Lung microvascular endothelial cell (primary cell): ENCODE measurements around the gene UTP25. TPM values are rescaled to one million over a fixed set of nuclear protein-coding genes. Genes with fewer than 3 reads are reported as not detected.
A peak's percentile ranks its signal among the peaks of the same experiment; 100 is the strongest.

Experiments used
- DNase-seq, 2 donors: peaks; one replicate each; pipeline versions ENCODE4 v3.0.0 to v3.0.0-alpha.2; 2010; ENCODE audit warnings: low read depth in 2 of 2
- total RNA-seq: library from RNA; depleted of rRNA; stranded (reverse); fragments of >200 nt; gene quantifications from 2 replicates; pipeline ENCODE4 v1.2.1, GENCODE V29; 2014

Gene UTP25
- total RNA-seq, 1 donor from 2014 or later: 5.4 TPM

DNA sequence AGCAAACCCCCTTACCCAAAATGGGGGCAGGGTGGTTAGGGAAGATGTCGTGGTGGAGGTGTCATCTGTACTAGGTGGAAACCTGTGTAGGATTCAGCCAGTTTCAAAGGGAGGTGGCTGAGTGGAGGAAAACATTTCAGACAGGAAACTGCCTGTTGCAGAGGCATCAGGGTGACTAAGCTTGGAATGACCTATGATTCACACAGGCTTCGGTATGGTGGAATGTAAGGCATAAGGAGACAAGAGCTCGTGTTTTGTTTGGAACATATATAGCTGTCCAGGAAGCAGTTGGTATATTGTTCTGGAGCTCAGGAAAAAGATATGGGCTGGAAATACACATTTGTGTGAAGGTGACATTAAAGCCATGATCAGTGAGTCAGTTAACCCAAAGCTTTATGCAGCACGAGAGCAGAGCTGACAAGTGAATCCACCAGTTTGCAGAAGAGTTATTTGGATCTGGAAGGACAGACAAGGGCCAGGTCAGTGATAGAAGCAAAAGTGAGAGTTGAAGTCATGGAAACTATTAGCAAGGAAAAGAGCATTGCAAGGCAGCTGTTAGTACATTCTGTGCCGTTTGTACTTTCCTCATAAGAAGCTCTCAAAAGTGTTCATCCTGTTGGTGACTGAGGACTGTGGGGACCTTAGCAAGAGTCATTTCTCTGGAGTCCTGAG, 12.2 kb downstream of the UTP25 start:
- DNase-seq: peak; percentile 96 to 98

DNA sequence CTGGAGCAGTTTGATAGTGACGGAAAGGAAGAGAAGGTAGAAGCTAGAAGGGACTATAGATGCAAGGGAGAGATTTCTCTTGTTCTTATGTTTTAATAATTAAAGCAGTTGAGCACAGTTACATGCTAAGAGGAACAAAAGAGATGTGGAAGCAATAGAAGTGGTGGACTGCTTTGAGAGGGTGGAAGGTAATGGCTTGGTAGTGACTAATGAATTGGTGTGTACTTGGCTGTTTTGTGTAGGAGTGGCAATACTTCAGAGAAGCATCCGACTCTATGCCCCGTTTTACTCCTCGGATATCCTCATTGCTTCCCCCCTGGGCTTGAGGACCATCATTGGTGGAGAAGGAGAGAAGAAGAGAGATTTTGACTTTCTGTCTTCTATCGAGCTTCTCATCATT, 12.8 kb downstream of the UTP25 start:
- peak; percentile 6 to 28 for DNase-seq

DNA sequence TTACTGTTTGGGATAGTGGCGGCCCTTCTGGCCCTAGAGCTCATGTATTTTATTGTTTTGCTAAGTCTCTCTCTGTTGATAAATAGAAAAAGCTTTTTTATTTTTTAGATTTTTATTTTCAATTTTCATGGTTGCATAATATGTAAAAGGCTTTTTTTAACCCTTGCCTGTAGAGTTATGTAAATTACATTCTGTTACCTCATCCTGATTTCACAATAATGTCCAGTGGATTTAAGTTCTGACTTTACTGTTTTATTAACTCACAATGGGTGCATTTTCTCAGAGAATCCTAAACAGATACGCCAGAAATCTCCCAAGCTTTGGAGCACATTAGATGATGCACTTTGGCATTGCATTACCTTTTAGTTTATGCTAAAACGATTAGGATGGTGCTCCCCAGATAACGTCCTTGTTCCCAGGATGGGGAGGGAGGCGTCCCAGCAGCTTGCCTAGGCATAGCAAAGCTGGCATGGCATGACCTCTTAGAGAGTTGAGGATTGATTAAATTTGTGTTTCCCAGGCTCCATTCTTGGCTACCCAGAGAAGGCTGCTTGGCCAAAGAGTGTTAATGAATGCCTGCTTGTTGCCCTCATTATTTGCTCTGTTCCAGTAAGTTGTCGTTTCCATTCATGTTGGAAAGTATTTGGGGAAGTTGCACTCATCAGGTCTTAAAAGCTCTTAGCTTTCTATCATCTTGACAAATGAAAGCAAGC, 17.1 kb downstream of the UTP25 start:
- DNase-seq: no peak

DNA sequence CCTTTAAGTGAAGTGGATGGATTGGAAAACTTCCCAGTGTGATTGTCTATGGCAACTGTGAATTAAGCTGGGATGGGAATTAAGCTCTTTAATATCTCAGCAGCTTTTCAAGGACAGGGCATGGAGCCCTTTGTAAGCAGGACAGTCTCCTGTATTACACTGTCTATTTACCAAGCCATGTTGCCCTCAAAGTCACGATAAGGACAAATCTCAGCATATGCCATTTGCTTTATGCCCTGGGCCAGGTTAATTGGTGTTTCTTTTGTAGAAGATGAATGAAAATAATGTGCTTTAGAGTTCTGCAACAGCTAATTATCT, 17.6 kb downstream of the UTP25 start:
- no peak for DNase-seq

DNA sequence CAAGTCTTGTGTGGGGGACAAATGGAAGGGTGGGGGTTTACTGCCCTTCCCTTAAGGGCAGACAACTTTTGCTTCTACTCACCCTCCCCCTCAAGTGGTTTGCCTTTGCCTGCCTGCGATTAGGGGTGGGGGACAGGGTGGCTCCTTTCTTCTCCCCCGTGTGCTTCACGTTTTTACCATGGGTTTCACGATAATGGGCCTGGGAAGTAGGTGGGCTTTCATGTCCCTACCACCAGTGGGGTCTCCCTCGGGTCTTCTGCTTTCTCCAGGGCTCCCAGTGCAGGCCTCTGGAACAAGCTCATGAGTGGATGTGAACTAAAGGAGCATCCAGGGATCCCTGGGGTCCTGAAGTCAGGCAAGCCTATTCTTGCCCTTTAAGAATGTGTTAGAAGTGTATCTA, 21.6 kb downstream of the UTP25 start:
- DNase-seq: no peak

DNA sequence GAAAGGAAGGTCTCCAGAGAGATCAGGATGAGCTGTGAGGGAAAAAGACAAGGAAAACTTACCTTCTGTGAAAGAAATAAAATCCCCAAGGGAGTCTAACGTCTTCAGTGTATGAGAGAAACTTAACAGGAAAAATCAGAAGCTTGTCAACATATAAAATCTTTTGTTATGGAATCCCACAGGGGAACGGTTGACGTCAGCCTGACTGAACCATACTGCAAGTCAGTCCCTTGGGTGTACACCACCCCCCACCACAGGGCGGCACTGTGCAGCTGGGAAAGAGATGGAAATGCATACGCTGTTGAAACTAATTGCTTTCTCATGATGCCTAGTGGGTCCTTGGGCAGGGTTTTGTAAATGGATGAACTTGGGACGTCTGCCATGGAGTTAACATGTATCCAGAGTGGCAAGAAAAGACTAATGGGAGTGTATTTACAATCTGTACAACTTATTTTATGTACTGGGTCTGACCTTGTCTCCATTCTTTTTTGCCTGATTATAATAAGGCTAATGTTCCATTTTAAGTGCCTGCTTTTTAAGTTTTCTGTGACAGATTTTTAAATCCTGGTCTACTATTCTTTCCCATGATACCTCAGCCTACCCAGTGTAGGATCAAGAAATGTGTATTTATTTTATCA, 22.7 kb downstream of the UTP25 start:
- peak; percentile 65 to 87 for DNase-seq

DNA sequence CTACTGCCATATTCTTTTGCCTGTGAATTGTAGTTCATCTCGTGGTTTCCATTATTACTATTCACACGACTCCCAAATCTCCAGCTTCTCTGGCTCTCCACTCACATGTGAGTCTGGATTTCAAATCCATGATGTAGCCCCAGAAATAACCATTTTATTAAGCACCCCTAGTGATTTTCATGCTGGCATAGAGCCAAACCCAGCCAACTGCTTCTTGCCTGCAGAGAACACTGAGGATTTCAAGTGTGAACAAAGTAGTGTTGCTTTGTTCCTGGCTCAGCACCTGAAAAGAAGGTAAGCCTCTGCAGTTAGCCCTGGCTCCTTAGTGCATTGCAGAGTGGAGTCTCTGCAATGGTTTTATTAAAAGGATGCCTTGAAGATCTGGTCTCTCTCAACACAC, 25.9 kb downstream of the UTP25 start:
- DNase-seq: no peak

DNA sequence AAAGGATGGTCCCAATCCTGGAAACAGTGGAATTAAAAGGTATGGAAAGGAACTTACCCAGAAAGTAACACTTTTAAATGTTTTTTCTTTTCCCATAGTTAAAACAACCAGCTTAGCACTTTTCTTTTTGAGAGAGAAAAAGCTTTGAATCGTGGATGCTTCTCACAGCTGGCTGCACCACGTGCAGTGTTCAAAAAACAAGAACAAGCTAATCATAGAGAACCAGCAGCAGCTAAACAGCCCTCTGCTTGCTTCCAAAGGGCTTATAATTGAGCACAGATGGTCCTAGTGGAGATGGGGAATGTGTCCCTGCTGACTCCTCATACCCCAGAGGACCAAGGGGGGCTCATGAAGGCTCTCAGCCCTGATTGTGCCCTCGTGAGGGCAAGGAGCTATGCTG, 26.4 kb downstream of the UTP25 start:
- DNase-seq: no peak

DNA sequence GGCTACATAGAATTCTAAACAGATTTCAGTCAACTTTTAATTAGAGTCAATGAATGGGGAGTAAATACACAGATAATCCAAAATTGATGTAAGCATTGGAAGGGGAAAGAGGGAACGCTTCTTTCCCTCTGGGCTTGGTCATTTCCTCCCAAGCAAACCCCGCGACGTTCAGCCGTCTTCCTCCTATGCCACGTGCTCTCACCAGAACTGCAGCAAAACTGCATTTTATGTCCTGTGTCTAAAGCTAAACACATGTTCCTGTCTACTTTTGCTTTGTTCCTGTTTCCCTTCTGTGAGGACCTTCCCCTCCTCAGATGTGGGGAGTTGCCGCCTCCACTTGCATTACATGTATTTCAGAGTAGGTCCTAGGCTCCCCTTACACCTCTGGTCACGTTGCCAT, 27.2 kb downstream of the UTP25 start:
- no peak for DNase-seq

DNA sequence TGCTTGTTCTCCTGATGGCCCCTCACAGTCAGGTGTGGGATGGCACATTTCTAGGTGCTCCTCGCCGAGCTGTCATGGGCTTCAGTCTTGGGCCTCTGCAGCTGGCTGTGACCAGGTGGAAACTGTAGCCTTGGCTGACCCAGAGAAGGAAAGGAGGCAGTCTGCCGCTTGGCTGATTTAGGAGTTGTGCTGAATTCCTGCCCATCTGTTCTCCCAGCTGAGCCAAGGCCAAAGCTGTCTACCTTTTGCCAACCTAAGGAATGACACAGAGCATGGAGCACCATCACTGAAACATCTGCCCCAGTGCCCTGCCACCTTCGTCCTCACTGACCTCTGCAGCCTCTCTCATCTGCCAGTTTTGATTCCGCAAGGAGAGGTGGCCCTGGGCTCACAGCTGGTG, 27.9 kb downstream of the UTP25 start:
- DNase-seq: no peak

DNA sequence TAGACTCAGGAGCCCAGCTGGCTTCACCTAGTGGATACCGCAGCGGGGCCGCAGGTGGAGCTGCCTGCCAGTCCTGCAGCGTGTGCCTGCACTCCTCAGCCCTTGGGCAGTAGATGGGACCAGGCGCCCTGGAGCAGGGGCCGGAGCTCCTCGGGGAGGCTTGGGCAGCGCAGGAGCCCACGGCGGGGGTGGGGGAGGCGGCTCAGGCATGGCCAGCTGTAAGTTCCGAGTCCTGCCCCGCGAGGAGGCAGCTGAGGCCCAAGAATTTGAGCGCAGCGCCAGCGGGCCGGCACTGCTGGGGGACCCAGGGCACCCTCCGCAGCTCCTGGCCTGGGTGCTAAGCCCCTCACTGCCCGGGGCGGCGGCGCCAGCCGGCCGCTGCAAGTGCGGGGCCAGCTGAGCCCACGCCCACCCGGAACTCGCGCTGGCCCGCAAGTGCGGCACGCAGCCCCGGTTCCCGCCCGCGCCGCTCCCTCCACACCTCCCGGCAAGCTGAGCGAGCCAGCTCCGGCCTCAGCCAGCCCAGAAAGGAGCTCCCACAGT, 30.9 kb downstream of the UTP25 start:
- no peak for DNase-seq

DNA sequence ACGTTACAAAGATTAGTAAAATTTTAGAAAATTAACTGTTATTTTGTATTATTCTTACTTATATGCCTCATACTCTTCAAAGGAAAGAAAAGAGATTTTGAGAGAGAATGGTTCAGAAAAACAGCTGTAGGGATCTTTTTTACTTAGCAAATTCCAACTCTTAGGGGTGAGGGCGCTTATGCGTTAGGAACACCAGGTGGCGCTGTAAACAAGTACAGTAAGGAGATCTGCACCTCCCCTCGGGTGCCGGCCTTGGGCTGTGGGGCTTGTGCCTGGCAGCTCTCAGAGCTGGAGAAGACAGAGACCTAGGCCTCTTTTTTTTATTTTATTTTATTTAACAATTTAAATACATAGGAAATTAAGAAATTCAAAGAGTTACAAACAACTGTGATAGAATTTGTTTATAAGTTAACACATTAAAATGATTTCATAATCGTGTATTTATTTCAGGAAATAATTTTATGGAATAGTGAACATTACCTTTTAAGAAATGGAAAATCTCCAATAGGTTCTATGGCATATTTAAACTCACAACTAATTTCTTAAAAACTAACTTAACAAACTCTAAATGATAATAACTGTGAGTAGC, 32.6 kb downstream of the UTP25 start:
- DNase-seq: peak; percentile 89 to 93

DNA sequence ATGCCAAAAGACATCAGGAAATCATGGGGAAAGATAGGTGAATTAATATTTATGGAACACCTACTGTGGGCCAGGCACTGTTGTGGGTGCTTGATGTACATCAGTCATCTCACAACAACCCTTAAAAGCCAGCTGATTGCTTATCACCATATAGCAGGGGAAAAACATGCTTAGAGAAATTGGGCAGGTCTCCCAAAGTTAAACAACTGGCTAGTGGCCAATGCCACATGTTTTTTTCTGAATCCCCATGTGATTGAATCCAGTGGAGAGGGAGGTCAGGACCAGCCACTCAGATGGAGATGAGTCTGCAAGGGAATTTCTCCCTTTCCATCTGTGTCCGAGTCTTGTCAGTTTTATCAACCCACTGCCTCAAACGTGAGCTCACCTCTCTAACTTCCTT, 33.5 kb downstream of the UTP25 start:
- DNase-seq: no peak

DNA sequence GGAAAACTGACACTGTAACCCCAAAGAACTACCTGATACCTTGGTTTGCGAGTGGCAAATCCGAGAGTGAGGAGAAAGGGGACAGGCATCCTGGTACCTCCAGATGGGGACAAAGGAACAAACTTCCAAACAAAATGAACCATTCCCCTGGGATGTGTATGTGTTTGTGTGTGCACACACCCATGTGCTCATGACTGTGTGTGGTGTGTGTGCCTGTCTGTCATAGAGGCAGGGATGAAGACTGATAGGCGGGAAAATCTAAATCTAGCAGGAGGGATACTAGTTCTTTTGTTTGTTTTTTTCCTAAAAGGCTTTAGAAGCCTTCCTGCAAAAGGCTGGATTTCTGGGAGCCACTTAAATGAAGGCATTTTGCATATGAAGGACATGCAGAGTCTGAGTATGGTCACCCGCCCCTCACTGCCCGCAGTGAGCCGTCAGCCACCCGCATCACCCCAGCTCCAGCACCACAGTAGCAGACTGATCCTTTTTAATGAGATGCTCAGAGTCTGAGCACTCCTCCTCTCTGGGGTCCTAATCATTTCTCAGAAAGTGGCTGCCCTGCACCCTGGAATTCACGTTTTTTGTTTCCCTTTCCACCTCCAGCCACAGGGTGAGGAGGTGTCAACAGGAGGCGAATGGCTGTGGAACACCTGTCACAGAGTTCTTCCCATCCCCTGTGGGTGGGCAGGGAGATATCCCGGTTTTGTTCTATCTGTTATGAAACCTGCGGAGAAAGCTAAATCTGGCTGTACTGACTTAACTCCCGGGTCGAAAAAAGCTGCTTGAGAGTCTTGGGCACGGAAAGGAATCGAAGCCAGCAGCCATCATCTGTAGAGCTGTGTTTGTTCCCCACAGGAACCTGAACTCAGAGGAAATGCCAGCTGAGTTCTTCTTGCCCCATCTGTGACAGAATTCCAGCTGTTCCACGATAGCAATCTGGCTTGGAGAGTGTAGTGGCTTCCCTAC, 34.9 kb downstream of the UTP25 start:
- no peak for DNase-seq

DNA sequence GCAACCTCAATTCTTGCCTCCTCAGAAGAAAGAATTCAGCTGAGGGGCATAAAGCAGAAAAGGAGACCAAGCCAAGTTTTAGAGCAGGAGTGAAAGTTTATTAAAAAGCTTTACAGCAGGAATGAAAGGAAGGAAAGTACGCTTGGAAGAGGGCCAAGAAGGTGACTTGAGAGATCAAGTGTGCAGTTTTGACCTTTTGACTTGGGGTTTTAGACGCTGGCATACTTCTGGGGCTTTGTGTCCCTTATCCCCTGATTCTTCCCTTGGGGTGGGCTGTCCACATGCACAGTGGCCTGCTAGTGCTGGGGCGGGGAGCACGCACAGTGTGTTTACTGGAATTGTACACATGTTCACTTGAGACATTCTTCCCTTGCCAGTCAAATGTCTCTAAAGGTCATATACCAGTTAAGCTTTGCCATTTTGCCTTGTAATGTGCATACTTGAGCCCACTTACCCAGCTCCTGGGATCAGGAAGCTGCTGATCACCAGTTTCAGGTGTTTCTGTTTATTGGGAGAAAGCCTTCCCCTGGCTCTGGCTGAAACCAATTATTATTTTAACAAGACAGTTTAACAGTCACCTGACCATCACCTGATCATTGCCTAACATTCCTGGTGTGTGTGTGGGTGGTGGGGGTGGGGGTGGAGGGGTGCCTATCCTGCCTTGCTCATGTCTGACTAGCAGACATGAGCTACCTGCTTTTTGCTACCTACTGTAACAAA, 36.2 kb downstream of the UTP25 start:
- peak in 1 of 2 donors; percentile 45 for DNase-seq

DNA sequence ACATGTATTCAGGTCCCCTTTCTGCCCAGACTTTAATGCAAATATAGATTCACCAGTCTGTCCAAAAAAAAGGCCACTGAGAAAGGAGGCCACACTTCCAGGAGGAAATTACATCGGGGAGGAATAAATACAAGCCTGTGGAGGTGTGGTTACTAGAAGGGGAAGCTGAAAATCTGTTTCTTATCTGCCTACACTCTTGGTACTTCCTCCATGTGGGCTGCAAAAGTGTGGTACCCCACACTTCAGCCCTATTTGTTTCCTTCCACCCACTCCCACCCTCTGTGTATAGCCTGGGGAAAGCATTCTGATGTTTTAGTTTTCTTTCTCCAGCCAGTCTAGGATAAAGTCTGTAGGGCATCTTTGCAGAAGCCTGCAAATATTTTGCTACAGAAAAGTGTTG, 38.4 kb downstream of the UTP25 start:
- DNase-seq: no peak

DNA sequence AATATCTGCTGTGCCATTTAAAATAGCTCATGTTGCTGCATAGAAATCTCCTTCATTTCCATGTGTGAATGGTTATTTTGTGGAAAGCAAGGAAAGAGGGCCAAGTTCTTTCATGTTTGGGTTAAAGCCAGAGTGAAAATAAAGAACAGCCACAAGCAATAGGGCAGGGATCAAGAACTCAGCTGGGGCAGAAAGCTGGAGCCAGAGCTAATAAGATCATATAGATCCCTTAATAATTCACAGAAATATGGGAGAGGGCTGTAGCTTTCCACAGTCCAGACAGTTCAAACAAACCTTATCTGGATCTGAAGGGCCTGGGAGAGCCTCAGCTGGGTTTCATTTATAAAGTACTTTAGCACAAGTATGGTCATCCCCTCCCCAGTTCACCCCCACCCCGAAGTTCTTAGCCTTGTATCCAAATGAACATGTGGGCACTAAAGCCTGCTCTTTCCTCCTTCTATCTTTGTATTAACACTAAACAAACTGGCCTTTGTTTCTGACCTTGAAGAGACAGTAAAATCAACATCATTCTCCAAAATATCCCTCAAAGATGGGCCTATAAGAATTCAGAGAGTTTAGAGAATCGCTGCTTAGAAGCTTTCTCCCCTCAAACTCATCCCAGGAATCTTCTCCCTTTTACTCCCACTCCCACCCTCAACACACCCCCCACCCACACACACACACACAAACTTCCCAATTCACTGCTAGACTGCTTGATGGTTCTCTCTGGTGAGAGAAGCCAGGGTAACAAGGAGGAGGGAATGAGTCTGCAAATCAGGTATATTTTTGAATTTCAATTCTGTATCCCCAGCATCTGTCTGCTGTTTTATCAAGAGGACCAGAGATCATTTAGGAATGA, 41.7 kb downstream of the UTP25 start:
- DNase-seq: no peak

DNA sequence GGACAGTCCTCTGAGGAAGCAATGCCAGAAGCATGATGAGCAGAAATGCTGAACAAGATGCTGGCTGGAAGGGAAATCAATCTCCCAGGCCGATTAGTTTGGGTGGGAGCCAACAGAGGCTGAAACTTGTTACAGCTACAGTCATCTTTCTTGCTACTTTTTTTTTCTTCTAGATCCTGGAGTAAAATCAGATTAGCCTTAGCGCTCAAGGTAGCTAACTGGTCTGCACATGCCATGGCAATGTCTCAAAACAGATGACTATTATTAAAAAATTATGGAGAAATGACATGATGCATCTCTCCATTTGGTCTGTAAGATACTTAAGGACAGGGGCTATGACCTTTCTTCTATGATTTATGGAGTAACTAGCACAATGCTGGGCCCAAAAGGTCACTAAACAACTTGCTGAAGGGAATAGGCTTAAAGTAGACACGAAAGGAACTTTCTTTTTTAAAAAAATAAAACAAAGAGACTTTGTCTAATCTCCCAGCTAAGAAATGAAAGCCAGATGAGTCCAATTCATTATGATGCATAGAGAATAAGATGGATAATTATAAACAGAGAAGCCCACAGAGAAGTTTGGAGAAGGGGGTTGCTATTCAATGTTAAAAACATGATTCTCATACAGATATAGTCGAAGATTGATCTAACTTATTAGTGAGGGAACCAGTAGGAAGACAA, 42.5 kb downstream of the UTP25 start:
- peak in 1 of 2 donors; percentile 44 for DNase-seq

DNA sequence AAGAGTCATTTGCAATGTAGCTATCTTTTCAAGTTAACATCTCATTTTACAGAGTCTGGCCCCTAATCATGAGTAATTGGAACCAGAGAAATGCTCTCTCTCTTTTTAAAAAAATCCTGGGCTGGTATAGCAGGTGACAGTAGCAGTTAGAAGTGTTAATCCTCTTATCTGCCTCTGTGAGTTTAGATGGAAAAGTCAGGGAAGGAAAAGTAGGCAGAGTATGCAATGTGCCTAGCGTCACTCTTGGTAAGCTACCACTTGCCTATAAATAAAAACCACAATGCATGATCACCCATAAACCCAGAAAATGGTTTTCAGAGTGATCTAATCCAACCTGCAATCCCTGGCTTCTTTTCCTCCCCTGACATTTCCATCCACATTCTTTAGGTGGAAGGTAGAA, 43.2 kb downstream of the UTP25 start:
- DNase-seq: no peak
